Endothelial cell (in vitro differentiated cells): Measurements from ENCODE around the gene AURKAIP1. TPM values are rescaled to one million over a fixed set of nuclear protein-coding genes. Genes with fewer than 3 reads are reported as not detected.
A peak's percentile ranks its signal among the peaks of the same experiment; 100 is the strongest.

Source experiments
- DNase-seq: peaks from one replicate; pipeline ENCODE4 v3.0.0; 2021; ENCODE audit warnings: low spot score
- H3K27ac Mint-ChIP-seq: one replicate; pipeline ENCODE4 v1.8.0; 2021; ENCODE audit warnings: mixed read lengths, inconsistent platforms; ENCODE audit not compliant: unreplicated experiment
- H3K27me3 Mint-ChIP-seq: one replicate; pipeline ENCODE4 v1.8.0; 2021; ENCODE audit warnings: mild to moderate bottlenecking, moderate library complexity, mixed read lengths, inconsistent platforms; ENCODE audit not compliant: unreplicated experiment
- H3K36me3 Mint-ChIP-seq: one replicate; pipeline ENCODE4 v1.8.0; 2021; ENCODE audit warnings: mild to moderate bottlenecking, low read depth, mixed read lengths, inconsistent platforms; ENCODE audit not compliant: unreplicated experiment
- H3K4me1 Mint-ChIP-seq: one replicate; pipeline ENCODE4 v1.8.0; 2021; ENCODE audit warnings: mild to moderate bottlenecking, mixed read lengths, inconsistent platforms; ENCODE audit not compliant: unreplicated experiment
- H3K4me3 Mint-ChIP-seq: one replicate; pipeline ENCODE4 v1.8.0; 2021; ENCODE audit warnings: mild to moderate bottlenecking, mixed read lengths, inconsistent platforms; ENCODE audit not compliant: unreplicated experiment
- H3K9me3 Mint-ChIP-seq: one replicate; pipeline ENCODE4 v1.8.0; 2021; ENCODE audit warnings: mixed read lengths, inconsistent platforms; ENCODE audit not compliant: unreplicated experiment
- total RNA-seq: library from RNA; stranded (reverse); fragmentation: NEBNext Ultra II Directional; extraction: Animal tissue kit (Norgen Biotek cat#: 25700); gene quantifications from one replicate; pipeline ENCODE4 v1.2.1, GENCODE V29; 2021; ENCODE audit not compliant: unreplicated experiment
- TF ChIP-seq, protein P1 (sequence below): fragments of 200-600 bp; sonication (generic); IDR thresholded peaks from one replicate; pipeline ENCODE4 v1.5.0; 2021; ENCODE audit warnings: antibody characterized with exemption; ENCODE audit not compliant: unreplicated experiment

The AURKAIP1 gene
- total RNA-seq, 1 donor from 2014 or later, result 128 TPM

DNA sequence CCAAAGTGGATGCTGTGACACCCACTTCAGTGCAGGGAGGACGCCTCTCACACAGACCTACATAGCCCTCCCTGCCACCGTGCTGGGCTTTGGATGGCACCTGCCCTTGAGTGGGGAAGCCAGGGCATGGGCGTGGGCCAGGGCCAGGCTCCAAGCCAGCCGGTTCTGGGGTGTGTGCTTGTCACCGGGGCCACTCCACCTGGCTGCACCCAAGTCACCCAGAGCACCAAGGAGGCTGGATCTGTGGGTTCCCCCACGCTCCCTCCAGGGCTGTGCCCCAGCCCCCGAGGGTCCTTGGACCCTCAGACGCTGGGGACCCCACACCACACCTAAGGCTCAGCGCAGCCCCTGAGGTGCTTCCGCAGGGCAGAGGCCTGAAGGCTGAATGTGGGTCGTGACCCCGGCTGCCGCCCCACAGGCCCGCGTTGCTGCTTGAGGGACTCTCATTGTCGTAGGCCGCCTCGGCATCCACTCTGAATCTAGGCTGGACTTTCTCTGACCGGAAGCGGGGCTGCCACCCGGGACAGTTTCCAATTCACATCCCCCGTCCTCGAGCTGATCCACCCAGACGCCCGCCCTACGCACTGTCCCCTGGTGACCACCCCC lies 18.1 kb downstream of the AURKAIP1 start:
- no peaks in the 10 kb centered on the region for H3K9me3 Mint-ChIP-seq
- H3K4me1 Mint-ChIP-seq, result peaks cover 4% of the 10 kb centered on the region
- peaks cover 6% of the 10 kb centered on the region for H3K36me3 Mint-ChIP-seq
- no peak for DNase-seq
- TF ChIP-seq, protein P1, sequence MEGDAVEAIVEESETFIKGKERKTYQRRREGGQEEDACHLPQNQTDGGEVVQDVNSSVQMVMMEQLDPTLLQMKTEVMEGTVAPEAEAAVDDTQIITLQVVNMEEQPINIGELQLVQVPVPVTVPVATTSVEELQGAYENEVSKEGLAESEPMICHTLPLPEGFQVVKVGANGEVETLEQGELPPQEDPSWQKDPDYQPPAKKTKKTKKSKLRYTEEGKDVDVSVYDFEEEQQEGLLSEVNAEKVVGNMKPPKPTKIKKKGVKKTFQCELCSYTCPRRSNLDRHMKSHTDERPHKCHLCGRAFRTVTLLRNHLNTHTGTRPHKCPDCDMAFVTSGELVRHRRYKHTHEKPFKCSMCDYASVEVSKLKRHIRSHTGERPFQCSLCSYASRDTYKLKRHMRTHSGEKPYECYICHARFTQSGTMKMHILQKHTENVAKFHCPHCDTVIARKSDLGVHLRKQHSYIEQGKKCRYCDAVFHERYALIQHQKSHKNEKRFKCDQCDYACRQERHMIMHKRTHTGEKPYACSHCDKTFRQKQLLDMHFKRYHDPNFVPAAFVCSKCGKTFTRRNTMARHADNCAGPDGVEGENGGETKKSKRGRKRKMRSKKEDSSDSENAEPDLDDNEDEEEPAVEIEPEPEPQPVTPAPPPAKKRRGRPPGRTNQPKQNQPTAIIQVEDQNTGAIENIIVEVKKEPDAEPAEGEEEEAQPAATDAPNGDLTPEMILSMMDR, result no peak
- no peak overlapping the region for H3K4me3 Mint-ChIP-seq
- no peak overlapping the region for H3K27ac Mint-ChIP-seq
- H3K27me3 Mint-ChIP-seq, result peaks cover 33% of the 10 kb centered on the region

- no peaks in the 10 kb centered on the region for H3K9me3 Mint-ChIP-seq
- H3K36me3 Mint-ChIP-seq, result peaks cover 6% of the 10 kb centered on the region
- no peak overlapping the region for H3K27ac Mint-ChIP-seq
- peaks cover 29% of the 10 kb centered on the region for H3K27me3 Mint-ChIP-seq
- TF ChIP-seq, protein P1, result no peak
- DNase-seq, result no peak
- H3K4me1 Mint-ChIP-seq, result peaks cover 4% of the 10 kb centered on the region
- H3K4me3 Mint-ChIP-seq, result no peak overlapping the region
Measured at GRCh38 chr1:1356166-1356795, 18.7 kb downstream of the AURKAIP1 start.

- H3K4me3 Mint-ChIP-seq, result no peak overlapping the region
- no peaks in the 10 kb centered on the region for H3K9me3 Mint-ChIP-seq
- no peak overlapping the region for H3K27ac Mint-ChIP-seq
- TF ChIP-seq, protein P1, result no peak
- H3K4me1 Mint-ChIP-seq, result peaks cover 4% of the 10 kb centered on the region
- peaks cover 24% of the 10 kb centered on the region for H3K27me3 Mint-ChIP-seq
- peak; percentile 44 for DNase-seq
- H3K36me3 Mint-ChIP-seq, result peaks cover 6% of the 10 kb centered on the region
Measured at GRCh38 chr1:1355416-1355815, 19.6 kb downstream of the AURKAIP1 start.

DNA sequence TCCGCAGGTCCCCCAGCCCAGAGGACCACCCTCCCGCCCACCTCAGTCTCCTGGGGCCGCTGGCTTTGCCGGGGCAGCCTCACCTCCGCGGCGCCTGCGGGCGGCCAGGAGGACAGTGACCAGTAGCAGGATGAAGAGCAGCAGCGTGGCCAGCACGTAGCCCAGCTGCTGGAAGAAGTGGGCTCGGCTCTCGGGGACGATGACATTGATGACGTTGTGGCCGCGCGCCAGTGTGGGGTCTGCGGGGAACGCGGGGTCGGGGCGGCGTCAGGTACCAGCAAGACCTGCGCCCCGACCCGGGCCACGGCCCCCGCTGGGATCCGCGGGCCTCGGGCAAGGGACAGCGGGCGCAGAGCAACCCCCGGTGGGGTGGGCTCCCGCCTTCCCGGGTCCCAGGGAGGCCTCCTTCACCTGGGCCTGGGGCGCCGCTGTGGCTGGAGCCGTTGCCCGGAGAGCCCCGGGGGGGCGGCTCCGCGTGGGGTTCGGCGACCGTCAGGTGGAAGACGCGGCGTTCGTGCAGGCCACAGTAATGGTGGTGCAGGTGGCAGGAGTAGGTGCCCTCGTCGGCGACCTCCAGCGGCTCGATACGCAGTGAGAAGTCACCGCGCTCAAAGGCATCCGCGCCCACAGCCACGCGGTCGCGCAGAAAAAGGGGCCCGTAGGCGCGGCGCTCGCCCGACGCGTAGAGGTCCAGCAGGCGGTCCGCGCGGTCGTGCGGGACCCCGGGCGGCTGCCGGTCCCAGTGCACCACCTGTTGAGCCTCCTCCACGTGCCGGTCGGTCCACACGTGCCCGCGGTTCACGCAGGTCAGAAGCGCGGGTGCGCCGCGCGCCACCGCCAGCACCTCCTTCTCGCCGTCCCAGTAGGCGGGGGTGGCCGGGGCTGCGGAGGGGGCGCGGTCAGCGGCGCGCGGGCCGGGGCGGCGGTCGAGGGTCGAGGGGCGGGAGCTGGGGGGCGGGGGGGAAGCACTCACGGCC lies 20.4 kb downstream of the AURKAIP1 start:
- H3K27ac Mint-ChIP-seq, result no peak overlapping the region
- no peaks in the 10 kb centered on the region for H3K9me3 Mint-ChIP-seq
- peaks cover 6% of the 10 kb centered on the region for H3K36me3 Mint-ChIP-seq
- TF ChIP-seq, protein P1, result no peak
- H3K4me1 Mint-ChIP-seq, result peaks cover 4% of the 10 kb centered on the region
- H3K27me3 Mint-ChIP-seq, result peaks cover 24% of the 10 kb centered on the region
- DNase-seq, result no peak
- H3K4me3 Mint-ChIP-seq, result peak overlapping the region; percentile 71
